Posterior vena cava (tissue), 2 donors: Measurements from ENCODE around the gene GATA2. TPM values are rescaled to one million over a fixed set of nuclear protein-coding genes. Genes with fewer than 3 reads are reported as not detected.

Experiments used
- DNase-seq: peaks from one replicate; pipeline ENCODE4 v3.0.0-alpha.2; 2020; ENCODE audit warnings: low spot score
- intact Hi-C, 2 donors: fragments of 100-400 bp; cut with DNase I; formaldehyde crosslinking; loops; one replicate each; pipeline versions ENCODE4 v1.14.1 to v1.14.2; 2022 to 2023
- total RNA-seq, 2 donors: library from RNA; stranded (reverse); fragmentation: NEBNext Ultra II Directional; extraction: Animal tissue kit (Norgen Biotek cat#: 25700); gene quantifications; one replicate each; pipeline ENCODE4 v1.2.1, GENCODE V29; 2021
- donor health status: DM: yes; HTN: yes; CAD: no.
- donor health status: DM: yes; HTN: yes; CAD: no.

Gene GATA2
- total RNA-seq, 2 donors from 2014 or later, result 11.6 to 11.9 TPM

DNA sequence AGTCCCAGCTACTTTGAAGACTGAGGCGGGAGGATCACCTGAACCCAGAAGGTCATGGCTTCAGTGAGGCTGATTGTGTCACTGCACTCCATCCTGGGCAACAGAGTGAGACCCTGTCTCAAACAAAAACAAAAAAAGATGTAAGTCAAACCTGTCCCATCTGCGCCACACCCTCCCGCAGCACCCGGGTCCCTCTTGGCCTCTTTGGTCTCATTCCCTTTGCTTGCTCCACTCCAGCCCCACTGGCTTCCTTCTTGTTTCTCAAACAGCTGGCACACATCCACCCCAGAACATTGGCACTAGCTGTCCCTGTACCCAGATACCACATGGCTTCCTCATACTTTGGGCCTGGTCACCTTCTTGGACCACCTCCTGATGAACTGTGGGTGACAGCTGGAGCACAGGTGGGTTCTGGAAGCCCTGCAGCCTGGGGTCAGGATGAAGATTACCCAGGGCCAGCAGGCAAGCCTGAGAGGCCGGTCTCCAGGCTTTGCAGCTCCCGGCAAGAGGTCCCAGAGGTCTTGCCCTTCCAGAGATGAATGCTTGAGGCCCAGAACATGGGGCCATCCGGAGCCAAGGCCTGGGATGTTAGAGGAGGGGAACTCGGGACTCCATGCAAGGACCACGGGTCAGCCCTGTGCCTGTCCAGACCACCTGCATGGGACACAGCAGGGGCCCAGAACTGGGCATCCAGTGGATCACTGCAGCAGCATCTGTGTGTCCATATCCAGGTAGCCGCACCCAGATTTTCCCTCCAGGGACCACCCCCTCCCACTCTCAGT, 10.9 kb upstream of the GATA2 start:
- DNase-seq, result no peak
- intact Hi-C loops, result no loop called here

DNA sequence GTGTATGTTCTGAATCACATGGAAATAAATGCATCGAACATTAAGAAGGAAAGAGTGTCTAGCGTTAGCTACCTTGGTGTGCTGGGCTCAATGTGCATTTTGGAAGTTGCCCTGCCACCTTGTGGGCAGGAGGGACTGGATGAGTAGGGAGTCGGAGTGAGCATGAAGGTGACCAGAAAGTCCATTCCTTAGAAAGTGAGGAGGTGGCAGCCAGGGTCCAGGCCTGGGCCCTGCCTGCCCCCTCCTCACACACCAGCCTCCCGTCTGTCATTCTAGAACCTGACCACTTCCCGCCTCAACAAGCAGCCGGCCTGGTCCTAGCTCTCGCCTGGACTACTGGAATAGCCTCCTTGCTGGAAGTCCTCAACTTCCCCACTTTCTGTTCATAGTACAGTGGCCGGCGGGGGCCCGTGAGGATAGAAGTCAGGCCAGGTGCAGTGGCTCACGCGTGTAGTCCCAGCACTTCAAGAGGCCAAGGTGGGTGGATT, 10.2 kb upstream of the GATA2 start:
- intact Hi-C loops, result no loop called here
- DNase-seq, result no peak

DNA sequence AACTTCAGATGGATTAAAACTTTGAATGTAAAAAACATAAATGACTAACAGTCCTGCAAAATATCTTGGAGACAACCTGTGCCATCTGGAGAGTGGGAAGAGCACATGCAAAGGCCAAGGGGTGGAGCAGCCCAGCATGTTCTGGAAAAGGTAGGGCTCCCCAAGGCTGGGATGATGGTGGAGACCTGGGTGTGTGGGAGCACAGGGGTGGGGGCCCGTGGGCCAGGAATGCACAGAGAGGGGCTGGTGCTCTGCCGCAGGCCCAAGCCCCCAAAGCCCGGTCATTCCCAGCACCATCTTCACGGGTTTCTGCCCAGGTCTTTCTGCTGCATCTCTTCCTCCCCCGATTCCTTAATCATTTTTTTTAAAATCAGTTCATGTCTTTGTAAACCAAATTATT, 9.7 kb upstream of the GATA2 start:
- no peak for DNase-seq
- intact Hi-C loops, result no loop called here

DNA sequence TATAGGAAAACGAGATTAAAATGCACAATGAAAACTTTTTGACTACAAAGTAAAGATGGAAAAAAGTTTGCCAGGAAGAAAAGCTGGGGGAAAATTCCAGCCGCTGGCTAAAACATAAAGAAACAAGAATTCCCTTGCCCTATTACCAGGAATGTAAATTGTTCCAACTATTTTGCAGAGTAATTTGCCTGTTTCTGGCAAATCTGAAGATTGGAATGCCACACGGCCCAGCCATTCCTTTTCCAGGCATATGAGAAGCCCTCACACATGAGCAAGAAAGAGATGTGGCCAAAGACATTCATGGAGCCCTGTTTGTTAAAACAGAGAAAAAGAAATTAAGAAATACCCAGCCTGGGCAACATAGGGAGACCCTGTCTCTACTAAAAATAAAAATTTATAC, 8.4 kb upstream of the GATA2 start:
- DNase-seq, result no peak
- intact Hi-C loops, result no loop called here

DNA sequence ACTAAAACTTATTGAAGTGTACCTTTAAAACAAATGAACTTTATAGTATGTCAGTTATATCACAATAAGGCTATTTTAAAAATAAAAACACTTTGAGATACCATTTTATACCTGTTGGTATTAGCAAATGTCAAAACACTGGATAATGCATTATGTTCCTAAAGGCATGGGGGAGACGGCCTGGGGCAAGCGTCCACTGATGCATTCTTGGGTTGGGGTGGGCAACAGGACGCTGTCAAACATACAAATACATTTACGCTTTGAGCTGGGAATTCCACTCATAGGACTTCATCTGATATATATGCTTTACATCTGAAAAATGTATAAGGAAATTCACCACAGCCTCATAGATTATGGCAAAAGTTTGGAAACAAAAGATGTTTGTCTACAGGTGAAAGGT, 7.6 kb upstream of the GATA2 start:
- no peak for DNase-seq
- intact Hi-C loops, result no loop called here

DNA sequence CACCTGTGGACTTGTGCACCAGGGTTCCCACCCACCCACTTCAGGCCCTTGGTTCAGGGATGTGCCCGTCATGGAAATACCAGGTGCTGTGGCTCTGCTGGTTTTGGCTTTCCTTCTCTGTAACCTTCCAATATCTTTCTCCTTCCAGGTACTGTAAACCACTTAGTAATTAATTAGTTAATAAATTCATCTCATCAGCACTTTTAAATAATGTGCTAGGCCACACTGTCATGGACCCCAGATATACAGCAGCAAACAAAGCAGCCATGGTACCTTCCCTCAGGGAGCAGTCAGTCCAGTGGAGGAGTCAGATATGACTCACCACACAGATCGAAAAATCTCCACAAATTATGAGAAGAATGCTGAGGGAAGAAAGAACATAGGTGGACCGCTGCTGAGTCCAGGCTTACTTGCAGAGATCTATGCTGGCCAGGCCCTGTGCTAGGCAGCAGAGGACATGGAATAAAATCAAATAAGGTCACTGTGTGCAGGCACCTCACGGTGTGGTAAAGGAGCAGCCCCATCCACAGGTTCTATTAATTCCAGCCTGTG, 6.8 kb upstream of the GATA2 start:
- intact Hi-C loops, result loop anchor here (5.0 to 10.0 kb wide), 2 partner anchors 72 to 405 kb away; no protein-coding TSS in a partner anchor
- no peak for DNase-seq

DNA sequence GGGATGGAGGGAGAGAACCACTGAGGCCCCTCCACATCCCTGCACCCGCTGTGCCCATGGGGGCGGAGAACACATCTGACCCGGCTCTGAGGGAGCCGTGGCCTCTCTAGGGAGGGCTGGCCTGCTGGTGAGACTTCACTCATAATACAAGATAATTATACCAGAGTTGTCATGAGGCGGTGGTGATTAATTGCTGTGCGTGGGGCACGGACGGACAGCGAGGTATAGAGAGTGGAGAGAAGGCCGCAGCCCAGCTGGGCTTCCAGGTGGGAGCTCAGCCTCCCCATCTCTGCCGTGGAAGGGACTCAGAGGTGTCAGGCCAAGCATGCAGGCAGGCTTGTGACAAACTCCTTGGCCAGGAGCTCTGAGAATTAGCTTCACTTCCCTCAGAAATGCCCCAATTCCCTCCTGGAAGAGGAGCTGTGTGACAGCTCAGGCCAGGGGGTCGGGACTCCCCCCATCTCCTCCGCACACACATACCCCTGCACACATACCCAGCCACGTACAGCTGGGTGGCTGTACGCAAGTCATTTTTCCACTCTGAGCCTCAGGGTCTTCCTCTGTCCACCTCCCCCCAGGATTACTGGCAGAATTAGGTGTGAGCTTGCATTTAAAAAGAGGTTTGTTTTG, 6.0 kb upstream of the GATA2 start:
- intact Hi-C loops, result loop anchor here (5.0 to 10.0 kb wide), 2 partner anchors 72 to 404 kb away; no protein-coding TSS in a partner anchor
- DNase-seq, result no peak

DNA sequence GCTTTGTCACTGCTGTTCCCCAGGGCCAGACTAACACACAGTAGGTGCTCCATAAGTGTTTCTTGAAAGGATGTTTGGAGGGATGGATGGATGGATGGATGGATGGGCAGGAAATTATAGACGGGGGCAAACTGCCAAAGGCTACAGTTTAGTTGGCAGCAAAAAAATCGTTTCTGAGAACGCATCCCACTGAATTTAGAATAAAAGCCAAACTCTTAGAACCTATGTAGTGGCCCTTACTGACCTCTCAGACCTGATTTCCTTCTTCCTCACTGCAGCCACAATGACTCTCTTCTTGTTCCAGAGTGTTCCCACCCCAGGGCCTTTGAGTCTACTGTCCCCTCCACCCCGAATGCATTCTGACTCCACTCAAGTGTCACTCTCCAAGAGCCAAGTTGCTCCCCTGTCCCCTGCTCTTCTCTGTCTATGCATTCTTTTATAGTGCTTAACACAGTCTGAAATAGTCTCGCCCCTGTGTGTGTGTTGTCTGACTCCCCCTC, 5.2 kb upstream of the GATA2 start:
- no peak for DNase-seq
- intact Hi-C loops, result loop anchor here (5.0 to 10.0 kb wide), 2 partner anchors 71 to 403 kb away; no protein-coding TSS in a partner anchor

DNA sequence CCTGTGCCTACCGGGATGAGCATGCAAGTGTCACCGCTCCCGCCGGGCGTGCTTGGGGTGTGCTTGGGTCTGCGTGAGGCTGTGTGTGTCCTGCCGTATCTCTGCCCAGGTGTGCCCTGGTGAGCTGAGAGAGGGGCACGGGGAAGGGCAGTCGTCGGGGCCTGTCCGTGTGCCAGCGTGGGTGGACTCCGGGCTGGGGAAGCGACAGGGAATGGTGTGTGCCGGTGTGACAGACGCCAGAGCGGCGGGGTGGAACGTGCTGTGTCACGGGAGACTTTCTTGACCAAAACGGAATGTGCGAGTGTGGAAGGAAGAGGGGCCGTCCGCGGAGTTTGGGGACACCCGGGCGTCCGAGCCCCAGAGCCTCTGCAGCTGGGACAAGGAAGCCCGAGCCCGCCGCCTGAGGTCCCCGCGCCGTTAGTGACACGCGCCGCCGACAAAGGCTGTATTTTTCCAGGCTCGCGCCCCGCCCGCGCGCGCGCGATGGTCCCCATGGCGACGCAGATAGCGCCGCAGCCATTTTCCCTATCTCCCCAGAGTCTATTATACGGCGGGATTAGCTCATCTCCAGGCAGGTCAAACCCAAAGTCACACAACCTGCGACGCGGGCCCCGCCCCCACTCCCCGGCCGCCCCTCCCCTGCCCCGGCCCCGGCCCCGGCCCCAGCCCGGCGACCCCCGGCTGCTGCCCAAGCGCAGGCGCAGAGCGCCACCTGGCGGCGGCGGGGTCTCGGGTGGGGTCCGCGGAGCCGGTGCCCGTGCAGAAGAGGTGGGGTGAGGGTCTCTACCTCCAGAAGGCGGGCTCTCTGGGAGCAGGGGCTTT, 4.5 kb upstream of the GATA2 start:
- intact Hi-C loops, result loop anchor here (5.0 to 10.0 kb wide), 2 partner anchors 70 to 403 kb away; no protein-coding TSS in a partner anchor
- DNase-seq, result peak; percentile 87

DNA sequence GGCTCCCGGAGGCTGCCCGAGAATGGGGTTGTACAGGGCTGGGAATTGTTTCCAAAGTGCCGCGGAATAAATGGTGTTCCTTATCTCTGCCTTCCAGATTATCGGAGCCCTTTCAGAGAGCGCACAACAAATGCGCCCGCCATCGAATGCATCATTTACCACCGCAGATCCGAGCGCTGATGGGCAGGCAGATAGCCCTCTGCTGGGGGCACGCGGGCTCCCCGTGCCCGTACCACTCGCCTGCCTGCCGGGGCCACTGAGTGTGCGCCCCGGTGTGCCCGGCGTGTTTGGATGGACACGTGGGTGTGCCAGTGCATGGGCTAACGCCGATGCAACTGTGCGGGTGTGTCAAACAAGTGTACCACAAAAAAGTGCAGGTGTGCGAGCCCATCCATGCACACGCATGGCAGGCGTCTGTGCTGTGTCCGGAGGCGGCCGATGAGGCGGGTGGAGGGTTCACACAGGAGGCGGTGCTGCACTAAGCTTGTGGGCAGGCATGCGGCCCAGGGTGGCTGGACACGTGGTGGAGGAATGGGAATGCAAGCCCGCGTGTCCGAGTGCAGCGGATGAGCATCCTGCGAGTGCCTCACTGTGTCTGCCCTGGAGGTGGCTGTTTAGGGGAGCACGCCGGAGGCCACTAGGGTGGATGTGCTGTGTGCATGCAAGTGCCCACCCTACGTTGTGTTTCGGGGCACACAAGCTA, 3.8 kb upstream of the GATA2 start:
- intact Hi-C loops, result loop anchor here (5.0 to 10.0 kb wide), 2 partner anchors 69 to 402 kb away; no protein-coding TSS in a partner anchor
- DNase-seq, result no peak

DNA sequence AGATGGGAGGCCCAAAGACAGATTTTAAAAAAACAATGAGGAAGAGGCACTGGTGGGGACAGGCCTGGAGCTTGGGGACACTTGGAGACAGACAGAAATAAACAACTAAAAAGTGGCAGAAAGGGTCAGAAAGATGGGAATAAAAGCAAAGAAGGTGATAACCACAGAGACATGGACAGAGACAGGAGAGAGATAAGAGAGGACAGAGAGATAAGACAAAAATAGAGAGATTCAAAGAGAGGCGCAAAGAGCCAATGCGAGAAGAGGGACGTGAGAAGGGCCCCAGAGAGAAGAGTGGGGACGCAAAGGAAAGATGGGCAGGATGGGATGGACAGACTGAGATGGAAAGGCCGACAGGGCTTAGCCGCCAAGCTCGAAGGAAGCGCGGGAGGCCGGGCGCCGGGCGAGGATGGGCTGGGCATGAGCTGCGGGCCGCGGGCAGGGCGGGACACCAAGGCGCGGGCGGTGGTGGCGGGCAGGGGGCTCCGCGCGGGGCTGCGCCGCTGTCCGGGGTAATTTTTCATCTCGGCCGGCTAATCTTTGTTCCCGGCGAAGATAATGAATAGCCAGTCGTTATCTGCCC, 3.1 kb upstream of the GATA2 start:
- intact Hi-C loops, result loop anchor here (5.0 to 10.0 kb wide), 2 partner anchors 69 to 401 kb away; no protein-coding TSS in a partner anchor
- DNase-seq, result no peak

DNA sequence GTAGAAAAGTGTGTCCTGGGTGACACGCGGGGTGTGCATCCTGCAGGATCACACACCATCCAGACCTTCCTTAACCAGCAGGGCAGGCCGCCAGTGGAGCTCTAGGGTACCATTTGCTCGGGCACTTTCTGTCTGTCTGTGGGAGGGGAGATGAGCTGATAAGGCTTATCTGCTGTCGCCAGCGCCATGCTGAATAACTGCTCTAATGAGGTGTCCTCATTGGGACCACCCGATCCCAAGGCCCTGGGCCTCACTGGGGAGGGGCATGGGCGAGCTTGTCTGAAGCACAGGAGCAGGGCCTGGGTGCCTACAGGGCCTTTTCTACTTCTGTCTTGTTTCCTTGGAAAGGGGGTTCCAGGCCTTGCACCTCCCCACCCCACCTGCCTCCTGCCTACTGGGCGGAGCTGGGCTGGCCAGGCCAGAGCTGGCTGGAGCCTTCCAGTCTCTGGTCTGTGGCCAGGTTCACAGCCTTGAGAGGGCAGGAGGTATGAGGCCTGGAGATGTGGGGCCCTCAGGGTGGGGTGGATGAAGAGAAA, 2.5 kb upstream of the GATA2 start:
- no peak for DNase-seq
- intact Hi-C loops, result loop anchor here (5.0 to 10.0 kb wide), 2 partner anchors 68 to 401 kb away; no protein-coding TSS in a partner anchor

DNA sequence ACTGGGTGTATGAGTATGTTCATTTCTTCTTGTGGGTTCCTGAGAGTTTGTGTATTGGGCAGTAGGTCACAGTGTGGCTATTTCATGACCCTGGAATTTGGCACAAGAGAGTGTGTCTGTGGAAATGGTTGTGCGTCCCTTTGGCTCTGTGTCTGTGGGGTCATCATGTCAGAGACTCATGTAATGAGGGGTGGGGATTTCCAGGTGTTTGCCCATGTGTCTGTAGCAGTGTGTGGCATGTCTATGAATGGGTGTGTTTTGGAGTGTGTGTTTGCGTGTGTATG, 1.3 kb upstream of the GATA2 start:
- intact Hi-C loops, result loop anchor here in 1 of 2 donors (5.0 to 10.0 kb wide), 2 partner anchors 67 to 400 kb away; no protein-coding TSS in a partner anchor
- no peak for DNase-seq

DNA sequence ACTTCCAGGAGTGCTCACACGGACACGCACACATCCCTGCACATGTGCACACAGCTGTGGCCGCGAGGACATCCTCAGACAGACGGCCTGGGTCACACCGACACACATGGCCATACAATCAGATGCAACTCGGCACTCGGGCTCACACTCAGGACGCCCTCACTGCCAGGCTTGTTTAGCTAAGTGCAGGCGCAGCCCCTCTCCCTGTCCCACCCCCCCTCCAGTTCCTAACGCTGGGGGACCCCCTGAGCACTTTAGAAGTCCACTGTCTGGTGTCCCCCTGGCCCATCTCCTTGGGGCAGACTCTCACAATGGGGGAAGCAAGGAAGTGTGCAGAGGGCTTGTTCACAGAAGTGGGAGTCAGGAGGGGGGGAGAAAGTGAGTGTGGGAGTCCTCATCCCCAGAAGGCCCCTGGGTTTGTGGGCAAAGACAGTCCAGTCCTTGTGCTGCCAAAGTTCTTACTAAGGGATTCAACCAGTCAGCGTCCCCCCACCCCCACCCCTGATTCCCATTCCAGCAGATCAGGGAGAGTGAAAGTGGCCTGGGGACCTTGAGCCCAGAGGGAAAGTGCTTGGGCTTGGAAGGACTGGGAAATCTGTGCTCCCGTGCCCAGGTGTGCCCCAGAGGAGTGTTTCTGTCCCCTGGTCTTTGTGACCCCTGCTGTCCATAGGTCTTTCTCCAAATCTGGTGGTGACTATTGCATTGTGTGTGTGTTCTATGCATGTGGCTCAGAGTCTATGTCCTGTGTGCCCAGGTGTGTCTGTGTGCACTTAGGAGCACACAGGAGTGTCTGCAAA, 767 bp upstream of the GATA2 start:
- intact Hi-C loops, result loop anchor here in 1 of 2 donors (5.0 to 10.0 kb wide), 2 partner anchors 66 to 399 kb away; no protein-coding TSS in a partner anchor
- peak; percentile 70 for DNase-seq

DNA sequence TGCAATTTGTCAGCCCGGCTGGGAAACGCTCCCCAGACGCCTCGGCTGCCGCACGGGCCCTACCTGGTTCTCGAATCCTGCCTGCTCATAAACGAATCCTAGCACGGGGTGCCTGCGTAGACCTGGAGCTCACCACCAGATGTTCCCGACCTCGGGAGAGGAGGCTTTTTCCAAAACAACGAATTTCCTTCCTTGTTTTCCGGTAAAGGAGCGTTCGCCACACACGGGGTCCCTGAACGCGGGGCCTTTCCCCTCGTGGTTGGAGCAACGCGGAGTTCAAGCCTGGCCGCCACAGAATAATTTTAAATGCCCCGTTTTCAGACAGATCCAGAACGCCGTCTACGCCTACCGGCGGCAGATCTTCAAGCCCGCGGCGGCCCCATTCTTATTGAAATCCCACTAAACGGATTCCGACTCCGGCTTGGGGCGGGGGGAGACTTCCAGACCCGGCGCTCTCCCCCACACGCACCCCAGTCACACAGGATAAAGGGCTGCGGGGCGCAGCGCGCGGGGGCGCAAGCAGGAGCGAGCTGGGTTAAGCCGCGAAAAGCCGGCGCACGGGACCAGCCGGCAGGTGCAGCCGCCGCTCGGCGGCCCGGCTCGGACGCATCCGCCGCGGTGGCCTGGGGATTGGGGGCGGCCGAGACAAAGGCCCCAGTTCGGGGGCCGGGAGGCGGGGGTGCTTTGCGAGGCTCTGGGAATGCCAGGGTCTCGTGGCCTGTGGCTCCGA, 895 bp downstream of the GATA2 start:
- intact Hi-C loops, result loop anchor here in 1 of 2 donors (5.0 to 10.0 kb wide), 2 partner anchors 65 to 397 kb away; no protein-coding TSS in a partner anchor

DNA sequence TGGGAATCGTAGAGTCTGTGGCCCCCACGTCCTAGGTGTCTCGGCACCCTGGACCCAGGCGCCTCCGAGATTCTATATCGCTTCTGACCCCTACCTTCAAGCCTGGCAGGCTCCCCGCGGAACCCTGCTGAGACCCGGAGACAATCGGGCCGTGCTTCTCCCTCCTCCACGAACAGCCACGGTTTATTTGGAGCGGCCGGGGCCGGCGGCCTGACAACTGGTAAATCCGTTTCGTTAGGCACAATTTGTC, 1.4 kb downstream of the GATA2 start:
- DNase-seq, result peak; percentile 73
- intact Hi-C loops, result loop anchor here in 1 of 2 donors (5.0 to 10.0 kb wide), 2 partner anchors 64 to 397 kb away; no protein-coding TSS in a partner anchor

More for the DNA sequence above, 895 bp downstream of the GATA2 start:
- no peak for DNase-seq
